ENCODE data around the gene HOXD3. TPM values are rescaled to one million over a fixed set of nuclear protein-coding genes. Genes with fewer than 3 reads are reported as not detected.

HOXD3 gene
- polyA plus RNA-seq, 1 donor (not counting 4 experiments of a cell fraction or from before 2014, with no cell fraction given): not detected

DNA sequence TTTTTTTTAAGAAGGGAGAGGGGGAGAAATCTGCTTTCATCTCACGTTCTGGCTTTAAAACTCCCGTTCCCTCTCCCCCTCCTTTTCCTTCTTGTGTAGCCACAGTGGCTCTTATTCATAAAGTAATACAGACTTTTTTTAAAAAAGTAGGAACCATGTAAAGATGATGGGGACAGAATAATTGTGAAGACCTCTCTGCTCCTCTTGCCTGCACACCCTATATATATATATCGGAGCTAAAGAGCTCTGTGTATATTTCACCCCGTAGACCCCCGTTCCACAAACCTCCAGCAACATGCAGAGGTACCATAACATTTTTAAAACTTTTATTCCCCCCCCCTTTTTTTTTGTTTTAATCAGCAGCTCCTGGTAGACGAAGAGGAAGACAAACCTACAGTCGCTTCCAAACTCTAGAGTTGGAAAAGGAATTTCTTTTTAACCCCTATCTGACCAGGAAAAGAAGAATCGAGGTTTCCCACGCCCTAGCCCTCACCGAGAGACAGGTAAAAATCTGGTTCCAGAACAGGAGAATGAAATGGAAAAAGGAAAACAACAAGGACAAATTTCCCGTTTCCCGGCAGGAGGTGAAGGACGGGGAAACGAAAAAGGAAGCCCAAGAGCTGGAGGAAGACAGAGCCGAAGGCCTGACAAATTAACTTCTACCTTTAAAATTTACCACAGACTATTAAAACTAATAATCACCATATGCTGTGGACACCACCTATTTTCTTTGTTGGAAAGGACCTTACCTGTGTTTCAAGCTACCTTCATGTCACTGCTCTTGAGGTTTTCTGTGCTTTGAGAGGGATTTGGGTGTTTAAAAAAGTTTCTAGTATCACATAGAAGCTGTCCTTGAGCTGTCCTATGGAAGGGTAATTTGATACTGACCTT, 25.9 kb upstream of the HOXD3 start:
- DNase-seq (ENCODE audit: low read depth, low spot score) (no peak), FAIRE-seq (no peak)
- Histone ChIP-seq H3K27me3 (ENCODE audit: control insufficient read depth, extremely low read depth, insufficient read depth, low read length) (peaks cover 93% of the 10 kb centered on the region), H3K4me3 (ENCODE audit: control insufficient read depth in 2 of 3, extremely low read depth in 1 of 3, insufficient read depth in 2 of 3, low read depth in 1 of 3, low read length in 3 of 3) (no peak overlapping the region), H3K27ac (ENCODE audit: control insufficient read depth, insufficient read depth, low read length) (no peak overlapping the region), H3K9ac (ENCODE audit: control insufficient read depth, extremely low read depth, insufficient read depth, low read length) (no peak overlapping the region), H3K9me1 (ENCODE audit: control insufficient read depth, extremely low read depth, insufficient read depth, low read length) (no peaks in the 10 kb centered on the region), H3K9me3 (ENCODE audit: control insufficient read depth, low read depth, low read length) (no peaks in the 10 kb centered on the region), H4K20me1 (ENCODE audit: control insufficient read depth, extremely low read depth, insufficient read depth, low read length) (no peaks in the 10 kb centered on the region), H3K79me2 (ENCODE audit: control insufficient read depth, insufficient read depth, low read length) (no peaks in the 10 kb centered on the region), H3K4me1 (ENCODE audit: control insufficient read depth, extremely low read depth, insufficient read depth, low read length) (no peaks in the 10 kb centered on the region), H3K36me3 (ENCODE audit: control insufficient read depth in 2 of 2, extremely low read depth in 1 of 2, insufficient read depth in 2 of 2, low read length in 2 of 2) (no peaks in the 10 kb centered on the region), H2AFZ (ENCODE audit: control insufficient read depth, low read length) (no peak overlapping the region), H3K4me2 (ENCODE audit: control insufficient read depth, extremely low read depth, insufficient read depth, low read depth, low read length) (no peak overlapping the region)
- TF ChIP-seq, protein P1, sequence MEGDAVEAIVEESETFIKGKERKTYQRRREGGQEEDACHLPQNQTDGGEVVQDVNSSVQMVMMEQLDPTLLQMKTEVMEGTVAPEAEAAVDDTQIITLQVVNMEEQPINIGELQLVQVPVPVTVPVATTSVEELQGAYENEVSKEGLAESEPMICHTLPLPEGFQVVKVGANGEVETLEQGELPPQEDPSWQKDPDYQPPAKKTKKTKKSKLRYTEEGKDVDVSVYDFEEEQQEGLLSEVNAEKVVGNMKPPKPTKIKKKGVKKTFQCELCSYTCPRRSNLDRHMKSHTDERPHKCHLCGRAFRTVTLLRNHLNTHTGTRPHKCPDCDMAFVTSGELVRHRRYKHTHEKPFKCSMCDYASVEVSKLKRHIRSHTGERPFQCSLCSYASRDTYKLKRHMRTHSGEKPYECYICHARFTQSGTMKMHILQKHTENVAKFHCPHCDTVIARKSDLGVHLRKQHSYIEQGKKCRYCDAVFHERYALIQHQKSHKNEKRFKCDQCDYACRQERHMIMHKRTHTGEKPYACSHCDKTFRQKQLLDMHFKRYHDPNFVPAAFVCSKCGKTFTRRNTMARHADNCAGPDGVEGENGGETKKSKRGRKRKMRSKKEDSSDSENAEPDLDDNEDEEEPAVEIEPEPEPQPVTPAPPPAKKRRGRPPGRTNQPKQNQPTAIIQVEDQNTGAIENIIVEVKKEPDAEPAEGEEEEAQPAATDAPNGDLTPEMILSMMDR (optimal IDR thresholded peaks at IDR 0.05 in 1 of 3, IDR thresholded peaks at IDR 0.05 in 1 of 3, conservative IDR thresholded peaks at IDR 0.05 in 1 of 3; ENCODE audit: extremely low read depth in 1 of 3, insufficient read depth in 2 of 3, low read length in 3 of 3): no peak
- TF ChIP-seq EZH2 (IDR thresholded peaks at IDR 0.05; ENCODE audit: low read length): no peak
- dilution Hi-C loops (cut with MboI; ENCODE audit: extremely low pct_ligation_motif_present, low sequenced_read_pairs): no loop called here

DNA sequence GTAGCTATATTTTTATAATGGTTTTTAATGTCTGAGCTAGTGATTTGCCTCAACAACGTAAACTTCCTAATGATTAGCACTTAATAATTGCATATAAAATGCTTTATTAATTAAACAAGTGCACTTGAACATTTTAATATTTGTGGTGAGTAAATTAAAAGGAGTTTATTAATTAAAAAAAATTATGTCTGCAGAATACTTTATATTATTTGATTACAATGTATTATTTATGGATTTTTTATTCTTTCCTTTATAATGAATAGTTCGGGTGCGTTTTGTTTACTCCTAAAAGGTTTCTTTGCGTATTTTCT, 25.3 kb upstream of the HOXD3 start:
- FAIRE-seq: no peak
- no peaks in the 10 kb centered on the region for H3K9me3 ChIP-seq (ENCODE audit: control insufficient read depth, low read depth, low read length)
- no peaks in the 10 kb centered on the region for H3K4me1 ChIP-seq (ENCODE audit: control insufficient read depth, extremely low read depth, insufficient read depth, low read length)
- H3K4me2 ChIP-seq (ENCODE audit: control insufficient read depth, extremely low read depth, insufficient read depth, low read depth, low read length): no peak overlapping the region
- H3K79me2 ChIP-seq (ENCODE audit: control insufficient read depth, insufficient read depth, low read length): no peaks in the 10 kb centered on the region
- no peak for DNase-seq (ENCODE audit: low read depth, low spot score)
- H3K4me3 ChIP-seq (ENCODE audit: control insufficient read depth in 2 of 3, extremely low read depth in 1 of 3, insufficient read depth in 2 of 3, low read depth in 1 of 3, low read length in 3 of 3): no peak overlapping the region
- no peak overlapping the region for H2AFZ ChIP-seq (ENCODE audit: control insufficient read depth, low read length)
- H3K36me3 ChIP-seq (ENCODE audit: control insufficient read depth in 2 of 2, extremely low read depth in 1 of 2, insufficient read depth in 2 of 2, low read length in 2 of 2): no peaks in the 10 kb centered on the region
- no peak overlapping the region for H3K27ac ChIP-seq (ENCODE audit: control insufficient read depth, insufficient read depth, low read length)
- peaks cover 93% of the 10 kb centered on the region for H3K27me3 ChIP-seq (ENCODE audit: control insufficient read depth, extremely low read depth, insufficient read depth, low read length)
- H4K20me1 ChIP-seq (ENCODE audit: control insufficient read depth, extremely low read depth, insufficient read depth, low read length): no peaks in the 10 kb centered on the region
- no peaks in the 10 kb centered on the region for H3K9me1 ChIP-seq (ENCODE audit: control insufficient read depth, extremely low read depth, insufficient read depth, low read length)
- dilution Hi-C loops (cut with MboI; ENCODE audit: extremely low pct_ligation_motif_present, low sequenced_read_pairs): no loop called here
- no peak overlapping the region for H3K9ac ChIP-seq (ENCODE audit: control insufficient read depth, extremely low read depth, insufficient read depth, low read length)
- TF ChIP-seq EZH2 (IDR thresholded peaks at IDR 0.05; ENCODE audit: low read length): no peak
- TF ChIP-seq, protein P1 (optimal IDR thresholded peaks at IDR 0.05 in 1 of 3, IDR thresholded peaks at IDR 0.05 in 1 of 3, conservative IDR thresholded peaks at IDR 0.05 in 1 of 3; ENCODE audit: extremely low read depth in 1 of 3, insufficient read depth in 2 of 3, low read length in 3 of 3): no peak

Data from keratinocyte (primary cell).